NCI-H146 treated with DMSO at 0.1 percent for 48 hours (cell line): Measurements from ENCODE around the gene ANKS1B.
"Not testable (repeated sequence)": the region's sequence is repeated elsewhere in the genome, so short reads cannot be mapped to it uniquely, and the experiment has no call there.

Experiments
- DNase-seq: peaks from one replicate; lab custom pipeline; 2025; ENCODE audit not compliant: unreplicated experiment; lab: John Stamatoyannopoulos, UW

ANKS1B gene

DNA sequence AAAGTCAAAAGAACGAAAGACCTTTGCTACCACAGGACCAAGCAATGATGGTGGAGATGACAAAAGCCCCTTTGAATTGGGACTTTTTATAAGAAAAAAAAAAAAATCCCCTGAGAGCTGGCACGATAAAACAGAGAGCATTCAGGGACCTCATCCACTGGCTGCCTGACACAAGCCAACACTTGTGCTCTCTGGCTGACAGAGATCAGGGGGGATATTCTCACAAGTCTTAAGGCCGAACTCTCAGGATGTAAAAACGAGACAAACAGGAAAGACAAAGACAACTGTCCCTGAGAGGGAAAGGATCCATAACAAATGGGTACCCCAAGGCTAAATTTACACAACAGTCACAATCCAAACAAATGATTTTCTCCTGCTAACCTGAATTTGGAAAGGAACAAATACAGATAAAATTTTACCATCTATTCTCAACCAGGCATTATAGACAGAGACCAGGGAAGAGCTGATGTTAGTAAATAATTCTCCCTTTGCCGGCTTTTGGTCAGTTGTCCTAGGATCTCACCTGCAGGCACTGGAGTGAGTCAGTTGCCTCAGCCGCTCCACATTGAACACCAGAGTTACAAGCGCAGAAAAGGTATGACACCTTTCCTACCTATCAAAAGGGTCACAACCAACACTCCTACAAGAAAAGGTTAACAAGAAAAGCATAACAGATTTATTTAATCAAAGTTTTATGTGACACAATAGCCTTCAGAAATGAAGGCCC lies 375.1 kb downstream of the ANKS1B start:
- DNase-seq = no peak

GRCh38 chr12:99600388-99600787 lies 384.3 kb downstream of the ANKS1B start:
- no peak for DNase-seq

GRCh38 chr12:99598785-99599184 lies 386.0 kb downstream of the ANKS1B start:
- no peak for DNase-seq

- DNase-seq = no peak
Observed at GRCh38 chr12:99596762-99597161, 388.0 kb downstream of the ANKS1B start.

DNA sequence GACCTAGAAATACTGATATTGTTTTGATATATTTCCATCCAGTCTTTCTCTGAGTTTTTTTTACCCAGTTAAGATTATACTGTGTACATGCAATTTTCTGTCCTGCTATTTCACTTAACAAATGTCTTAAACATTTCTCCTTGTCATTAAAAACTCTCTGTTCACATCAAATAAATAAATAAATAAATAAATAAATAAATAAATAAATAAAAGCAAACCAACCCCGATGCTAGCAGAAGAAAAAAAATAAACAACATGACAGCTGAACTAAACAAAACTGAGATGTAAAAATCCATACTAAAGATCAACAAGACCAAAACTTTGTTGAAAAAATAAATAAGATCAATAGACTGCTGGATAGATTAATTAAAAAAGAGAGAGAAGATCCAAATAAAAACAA lies 407.6 kb downstream of the ANKS1B start:
- not testable (repeated sequence) for DNase-seq

- DNase-seq = no peak
Observed at GRCh38 chr12:99573980-99574379, 410.8 kb downstream of the ANKS1B start.

- no peak for DNase-seq
Observed at GRCh38 chr12:99567072-99567471, 417.7 kb downstream of the ANKS1B start.

DNA sequence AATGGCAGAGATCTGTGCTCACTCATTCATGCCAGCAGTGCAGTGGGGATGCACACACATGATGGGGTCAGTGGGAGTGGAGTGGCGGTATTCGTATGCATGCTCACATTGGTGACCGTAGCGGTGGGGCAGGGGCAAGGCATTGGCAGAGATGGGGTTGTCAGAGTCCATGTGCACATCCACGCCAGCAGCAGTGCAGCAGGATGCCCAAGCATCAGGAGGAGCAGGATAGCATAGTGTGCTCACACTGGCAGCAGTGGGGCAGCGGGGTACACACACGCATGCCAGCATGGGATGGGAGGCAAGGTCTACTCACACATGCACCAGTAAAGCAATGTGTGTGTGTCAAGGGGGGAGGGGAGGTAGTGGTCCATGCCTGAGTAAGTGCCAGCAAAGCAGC lies 426.6 kb downstream of the ANKS1B start:
- DNase-seq = no peak

- no peak for DNase-seq
Observed at GRCh38 chr12:99553461-99553860, 431.3 kb downstream of the ANKS1B start.

DNA sequence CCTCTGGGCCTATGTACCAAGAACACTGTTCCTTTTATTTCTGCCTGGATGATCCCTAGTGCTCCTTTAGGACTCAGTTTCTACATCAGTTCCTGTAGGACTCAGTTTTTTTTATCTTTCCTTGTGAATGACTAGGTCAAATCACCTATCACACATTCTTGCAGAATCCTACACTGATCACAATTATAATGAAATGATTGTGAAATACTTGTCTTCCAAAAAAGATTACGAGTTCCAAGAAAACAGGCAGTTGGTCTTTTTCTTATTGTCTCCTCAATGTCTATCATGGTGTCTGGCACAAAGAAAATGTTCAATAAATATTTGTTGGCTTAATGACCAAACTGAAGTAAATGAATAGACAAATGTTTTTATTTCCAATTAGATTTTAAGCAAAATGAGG lies 432.7 kb downstream of the ANKS1B start:
- no peak for DNase-seq

GRCh38 chr12:99549651-99550050 lies 435.1 kb downstream of the ANKS1B start:
- no peak for DNase-seq

GRCh38 chr12:99549196-99549595 lies 435.5 kb downstream of the ANKS1B start:
- no peak for DNase-seq

GRCh38 chr12:99544457-99544856 lies 440.3 kb downstream of the ANKS1B start:
- DNase-seq = no peak

DNA sequence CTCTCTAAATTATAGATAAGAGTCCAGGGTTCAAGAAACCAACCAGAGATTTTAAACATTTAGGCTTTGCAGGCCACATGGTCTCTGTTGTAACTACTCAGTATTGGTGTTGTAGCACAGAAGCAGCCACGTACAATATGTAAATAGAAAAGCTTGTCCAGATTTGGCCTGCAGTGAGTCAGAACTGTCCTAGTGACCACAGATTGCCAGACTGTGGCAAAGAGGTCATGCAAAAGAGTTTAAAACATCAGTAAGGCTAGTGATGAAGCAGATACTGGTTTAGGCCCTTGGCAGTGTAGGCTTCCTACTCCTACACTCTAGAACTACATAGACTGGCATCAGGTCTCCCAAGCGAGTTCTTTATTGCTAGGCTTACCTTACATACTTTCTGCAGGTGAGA lies 454.8 kb downstream of the ANKS1B start:
- DNase-seq = no peak

DNA sequence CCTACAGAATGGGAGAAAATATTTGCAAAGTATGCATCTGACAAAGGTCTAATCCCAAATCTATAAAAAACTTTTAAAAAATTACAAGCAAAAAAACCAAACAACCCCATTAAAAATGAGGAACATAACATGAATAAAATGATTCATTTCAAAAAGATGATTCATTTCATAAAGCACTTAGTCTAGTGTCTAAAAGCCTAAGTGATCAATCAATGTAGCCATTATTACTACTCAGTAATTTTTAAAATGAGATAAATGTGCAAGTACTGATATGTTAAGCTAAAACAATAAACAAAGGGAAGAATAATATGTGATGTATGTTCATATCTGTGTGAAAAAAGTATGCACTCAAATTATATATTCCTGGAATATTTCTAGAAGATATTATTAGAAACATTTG lies 456.3 kb downstream of the ANKS1B start:
- DNase-seq = no peak

- DNase-seq = no peak
Observed at GRCh38 chr12:99523853-99524252, 460.9 kb downstream of the ANKS1B start.

GRCh38 chr12:99522456-99522855 lies 462.3 kb downstream of the ANKS1B start:
- DNase-seq = no peak

GRCh38 chr12:99521664-99522063 lies 463.1 kb downstream of the ANKS1B start:
- DNase-seq = no peak

- no peak for DNase-seq
Observed at GRCh38 chr12:99513066-99513465, 471.7 kb downstream of the ANKS1B start.

- no peak for DNase-seq
Observed at GRCh38 chr12:99505805-99506204, 478.9 kb downstream of the ANKS1B start.

GRCh38 chr12:99498756-99499155 lies 486.0 kb downstream of the ANKS1B start:
- DNase-seq = no peak

DNA sequence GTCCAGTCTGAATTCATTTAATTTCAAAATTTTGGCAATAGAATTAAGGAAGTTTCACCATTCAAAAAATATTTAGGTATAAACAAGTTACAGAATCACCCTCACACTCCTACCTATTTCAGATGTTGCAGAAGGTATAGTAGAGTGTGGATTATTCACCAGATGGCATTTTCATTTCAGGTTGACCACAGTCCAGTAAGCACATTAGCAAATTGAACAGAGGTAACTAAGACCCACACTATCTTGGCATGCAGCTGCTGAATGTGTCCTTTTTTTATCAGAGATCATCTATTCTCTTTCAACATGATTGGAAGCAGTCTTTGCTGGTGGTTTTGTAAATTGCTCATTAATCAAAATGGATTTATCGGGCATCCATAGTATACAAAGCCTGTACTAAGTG lies 488.9 kb downstream of the ANKS1B start:
- DNase-seq = no peak

- no peak for DNase-seq
Observed at GRCh38 chr12:99493197-99493596, 491.5 kb downstream of the ANKS1B start.
